Tibial nerve (tissue), 4 donors: ENCODE data around the gene RAB40A.

Source experiments
- CTCF ChIP-seq, 5 experiments: fragments of 200-600 bp in 3 of 5; fragments of 450-650 bp in 2 of 5; sonication (generic) in 3 of 5; IDR thresholded peaks; one replicate each; pipeline ENCODE4 v1.5.1; 2016 to 2019; ENCODE audit warnings: antibody characterized with exemption in 5 of 5, mild to moderate bottlenecking in 3 of 5, moderate library complexity in 2 of 5
- EP300 ChIP-seq, 2 donors: sonication (generic); formaldehyde crosslinking; IDR thresholded peaks; one replicate each; pipeline ENCODE4 v1.6.1; 2017; ENCODE audit warnings: antibody characterized with exemption in 2 of 2, mild to moderate bottlenecking in 1 of 2

DNA sequence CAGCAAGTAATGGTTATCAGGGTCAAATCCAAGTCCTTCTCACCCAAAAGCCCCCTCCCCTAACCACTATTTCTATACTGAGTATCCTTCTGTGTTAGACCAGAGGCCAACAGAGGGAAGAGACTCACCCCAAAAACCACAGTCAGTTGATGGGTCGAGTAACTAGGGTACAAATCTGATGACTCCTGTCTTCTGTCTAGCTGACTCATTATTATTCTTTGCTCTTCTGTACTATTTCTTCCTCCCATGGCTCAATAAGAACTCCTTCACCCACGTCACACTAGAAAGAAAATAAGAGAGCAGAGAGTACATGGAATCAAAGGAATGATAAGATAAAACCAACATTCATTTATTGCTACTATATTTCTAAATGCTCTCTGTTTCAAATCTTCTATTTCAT, 2.0 kb downstream of the RAB40A start:
- TF ChIP-seq EP300 (IDR thresholded peaks at IDR 0.05) (no peak), CTCF (IDR thresholded peaks at IDR 0.05) (no peak)
